Kidney (tissue), 14 donors: ENCODE data around the gene ZNHIT6. TPM values are rescaled to one million over a fixed set of nuclear protein-coding genes. Genes with fewer than 3 reads are reported as not detected.

Experiments used
- DNase-seq, 5 donors: peaks; one replicate each; pipeline ENCODE4 v3.0.0-alpha.2; 2013 to 2020
- FAIRE-seq: peaks from 2 replicates; lab custom pipeline; 2012; peaks lifted over from hg19 to GRCh38; lab: Jason Lieb, UNC
- H3K27ac ChIP-seq, 2 donors: one replicate each; pipeline ENCODE4 v1.7.0; 2013; ENCODE audit warnings: low read depth in 2 of 2, low read length in 2 of 2, inconsistent platforms in 1 of 2
- H3K27me3 ChIP-seq: one replicate; pipeline ENCODE4 v1.7.1; 2013; ENCODE audit warnings: low read length, inconsistent platforms; ENCODE audit not compliant: control insufficient read depth, insufficient read depth
- H3K36me3 ChIP-seq, 3 donors: one replicate each; pipeline versions ENCODE4 v1.7.0 to v1.7.1; 2013; ENCODE audit warnings: low read length in 3 of 3, control low read depth in 1 of 3, inconsistent platforms in 1 of 3; ENCODE audit not compliant: insufficient read depth in 3 of 3, control insufficient read depth in 2 of 3
- H3K4me1 ChIP-seq, 3 donors: one replicate each; pipeline versions ENCODE4 v1.7.0 to v1.7.1; 2013; ENCODE audit warnings: low read length in 3 of 3, inconsistent platforms in 1 of 3, low read depth in 1 of 3; ENCODE audit not compliant: control insufficient read depth in 2 of 3, insufficient read depth in 2 of 3
- H3K4me3 ChIP-seq, 3 donors: one replicate each; pipeline versions ENCODE4 v1.7.0 to v1.8.1; 2013; ENCODE audit warnings: low read length in 3 of 3, control low read depth in 1 of 3, inconsistent platforms in 1 of 3
- H3K9ac ChIP-seq, 3 donors: one replicate each; pipeline versions ENCODE4 v1.7.0 to v1.7.1; 2013; ENCODE audit warnings: low read length in 3 of 3, control low read depth in 1 of 3, inconsistent platforms in 1 of 3
- H3K9me3 ChIP-seq, 3 donors: one replicate each; pipeline versions ENCODE4 v1.7.0 to v1.7.1; 2013; ENCODE audit warnings: low read length in 3 of 3, control low read depth in 1 of 3, inconsistent platforms in 1 of 3; ENCODE audit not compliant: control insufficient read depth in 2 of 3, insufficient read depth in 1 of 3
- CTCF ChIP-seq: IDR thresholded peaks from 3 replicates; pipeline ENCODE4 v1.5.1; 2012; ENCODE audit warnings: mild to moderate bottlenecking, moderate library complexity, borderline replicate concordance; ENCODE audit not compliant: insufficient read depth; ENCODE audit errors: extremely low read depth
- intact Hi-C: fragments of 100-400 bp; cut with DNase I; formaldehyde crosslinking; loops from one replicate; pipeline ENCODE4 v1.11.1; 2022
- polyA plus RNA-seq: library from polyadenylated mRNA; stranded (reverse); fragments of 350-450 nt; fragmentation: Illumina TruSeq; extraction: RNeasy Lipid Tissue Mini Kit (QIAGEN cat#74804); gene quantifications from one replicate; pipeline ENCODE4 v1.2.3, GENCODE V29; 2014; ENCODE audit warnings: low read depth, low replicate concordance; ENCODE audit not compliant: insufficient read depth
- total RNA-seq: library from RNA; stranded (reverse); fragmentation: NEBNext Ultra II Directional; extraction: Animal tissue kit (Norgen Biotek cat#: 25700); gene quantifications from one replicate; pipeline ENCODE4 v1.2.1, GENCODE V29; 2021
- donor health status: control.
- donor health status: control.
- donor health status: control.
- donor health status: control.
- donor health status: control.
- donor health status: DM: yes; HTN: yes; CAD: no.
- donor health status: Normal renal cell carcinoma (clear cell type).

ZNHIT6 gene
- total and polyA plus RNA-seq, 2 donors from 2014 or later = 5.8 to 17.5 TPM

GRCh38 chr1:85626818-85627217 is 81.4 kb downstream of the ZNHIT6 start:
- H3K9me3 ChIP-seq = no peaks in the 10 kb centered on the region
- H3K27ac ChIP-seq = no peak overlapping the region
- TF ChIP-seq CTCF = no peak
- peaks cover 3 to 9% (median 5%) of the 10 kb centered on the region in 3 donors for H3K4me1 ChIP-seq
- no peaks in the 10 kb centered on the region for H3K36me3 ChIP-seq
- H3K9ac ChIP-seq = no peak overlapping the region
- H3K4me3 ChIP-seq = no peak overlapping the region
- no peak for DNase-seq
- no peaks in the 10 kb centered on the region for H3K27me3 ChIP-seq
- intact Hi-C loops = no loop called here
- FAIRE-seq = no peak

DNA sequence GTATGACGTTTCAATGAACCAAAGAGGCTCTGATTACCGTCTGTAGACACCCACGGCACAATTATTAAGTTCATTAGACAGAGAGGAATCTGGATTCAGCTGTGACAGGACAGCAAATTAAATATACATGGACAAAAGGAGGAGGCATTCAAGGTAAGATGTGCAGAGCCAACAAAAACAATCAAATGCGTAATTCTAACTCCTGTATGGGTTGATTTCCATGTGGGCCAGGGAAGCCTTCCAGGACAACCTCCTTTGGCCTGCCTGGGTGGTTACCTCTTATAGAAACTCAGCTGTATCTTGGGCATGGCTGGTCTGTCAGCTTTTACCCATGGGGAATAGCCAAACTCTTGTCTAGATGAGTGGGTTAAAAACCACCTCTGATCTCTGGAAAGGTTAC is 83.9 kb downstream of the ZNHIT6 start:
- Histone ChIP-seq H3K36me3 (no peaks in the 10 kb centered on the region), H3K4me3 (no peak overlapping the region), H3K27ac (no peak overlapping the region), H3K27me3 (no peaks in the 10 kb centered on the region), H3K4me1 (peaks cover 0 to 9% (median 3%) of the 10 kb centered on the region in 3 donors), H3K9ac (no peak overlapping the region), H3K9me3 (peaks cover 0 to 4% (median 1%) of the 10 kb centered on the region in 3 donors)
- no peak for TF ChIP-seq CTCF
- FAIRE-seq (no peak), DNase-seq (no peak)
- intact Hi-C loops = no loop called here

GRCh38 chr1:85623061-85623471 is 85.2 kb downstream of the ZNHIT6 start:
- no peaks in the 10 kb centered on the region for H3K4me1 ChIP-seq
- H3K4me3 ChIP-seq = no peak overlapping the region
- H3K27me3 ChIP-seq = no peaks in the 10 kb centered on the region
- intact Hi-C loops = no loop called here
- H3K9ac ChIP-seq = no peak overlapping the region
- H3K9me3 ChIP-seq = peaks cover 0 to 4% (median 1%) of the 10 kb centered on the region in 3 donors
- FAIRE-seq = no peak
- no peak for DNase-seq
- no peak for TF ChIP-seq CTCF
- no peaks in the 10 kb centered on the region for H3K36me3 ChIP-seq
- no peak overlapping the region for H3K27ac ChIP-seq

DNA sequence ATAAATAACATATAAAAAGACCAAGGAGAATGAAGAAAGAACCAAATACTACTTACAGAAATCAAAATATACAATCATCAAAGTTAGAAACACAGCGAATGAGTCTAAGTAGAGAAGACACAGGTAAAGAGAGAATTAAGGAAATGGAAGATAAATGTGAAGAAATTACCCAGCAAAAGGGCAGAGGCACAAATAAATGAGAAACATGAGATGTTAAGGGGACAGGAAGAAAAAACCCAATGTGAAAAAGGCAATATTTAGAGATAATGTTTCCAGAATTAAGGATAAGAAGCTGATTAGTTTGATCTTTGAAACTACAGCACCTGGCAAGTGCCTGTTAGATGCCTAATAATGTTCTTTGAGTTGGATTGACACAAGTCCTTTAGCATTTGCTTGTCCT is 86.8 kb downstream of the ZNHIT6 start:
- H3K27me3 ChIP-seq = no peaks in the 10 kb centered on the region
- TF ChIP-seq CTCF = no peak
- no peak overlapping the region for H3K27ac ChIP-seq
- H3K4me3 ChIP-seq = no peak overlapping the region
- no peaks in the 10 kb centered on the region for H3K36me3 ChIP-seq
- FAIRE-seq (no peak), DNase-seq (no peak)
- H3K4me1 ChIP-seq = no peaks in the 10 kb centered on the region
- no peak overlapping the region for H3K9ac ChIP-seq
- H3K9me3 ChIP-seq = peaks cover 0 to 4% (median 1%) of the 10 kb centered on the region in 3 donors
- intact Hi-C loops = no loop called here
